Erythroblast (primary cell): Measurements from ENCODE around the gene NDUFB4.

Experiments
- GATA1 ChIP-seq: IDR thresholded peaks from 2 replicates; pipeline ENCODE4 v1.6.1; 2011; ENCODE audit warnings: low read depth, mild to moderate bottlenecking, control low read depth, low read length, moderate library complexity
- POLR2A ChIP-seq: IDR thresholded peaks from 2 replicates; pipeline ENCODE4 v1.6.1; 2011; ENCODE audit warnings: mild to moderate bottlenecking, low read length

DNA sequence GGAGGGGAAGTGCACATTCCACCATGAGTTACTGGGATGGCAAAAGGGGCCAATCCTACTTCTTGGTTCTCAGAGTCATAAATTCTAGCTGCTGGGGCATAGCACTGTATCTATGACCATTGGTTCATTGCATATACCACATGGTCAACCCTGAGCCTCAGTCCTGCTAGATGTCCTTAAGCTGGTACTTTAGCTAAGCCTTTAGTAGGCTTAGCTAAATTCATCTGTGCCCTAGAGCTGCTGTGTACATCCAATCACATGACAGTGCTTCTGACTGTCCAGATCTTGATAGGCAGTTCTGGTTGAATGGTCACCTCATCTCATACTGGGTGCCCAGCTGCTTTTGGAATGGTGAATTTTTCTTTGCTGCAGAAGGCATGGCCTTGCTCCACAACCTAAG, 8.2 kb downstream of the NDUFB4 start:
- TF ChIP-seq POLR2A (no peak), GATA1 (no peak)
